Astrocyte (in vitro differentiated cells and primary cell): ENCODE measurements around the gene ERFL. TPM values are rescaled to one million over a fixed set of nuclear protein-coding genes. Genes with fewer than 3 reads are reported as not detected.
"Not testable (repeated sequence)": the region's sequence is repeated elsewhere in the genome, so short reads cannot be mapped to it uniquely, and the experiment has no call there.

Experiments
- DNase-seq: peaks from one replicate; pipeline ENCODE4 v3.0.0-alpha.2; 2010; ENCODE audit warnings: low read depth
- FAIRE-seq: peaks from 2 replicates; lab custom pipeline; 2011; peaks lifted over from hg19 to GRCh38; lab: Jason Lieb, UNC
- H2AFZ ChIP-seq: 2 replicates; pipeline ENCODE4 v1.6.0; 2012; ENCODE audit warnings: low read depth, low read length, inconsistent platforms
- H3K27ac ChIP-seq: 2 replicates; pipeline ENCODE4 v1.5.1; 2011; ENCODE audit warnings: low read depth, low read length, inconsistent platforms
- H3K27me3 ChIP-seq: 2 replicates; pipeline ENCODE4 v1.6.0; 2011; ENCODE audit warnings: low read length, inconsistent platforms; ENCODE audit not compliant: insufficient read depth
- H3K36me3 ChIP-seq: 2 replicates; pipeline ENCODE4 v1.5.1; 2011; ENCODE audit warnings: low read length, inconsistent platforms; ENCODE audit not compliant: insufficient read depth
- H3K4me1 ChIP-seq: 2 replicates; pipeline ENCODE4 v1.5.1; 2011; ENCODE audit warnings: low read length, inconsistent platforms; ENCODE audit not compliant: insufficient read depth
- H3K4me2 ChIP-seq: 2 replicates; pipeline ENCODE4 v1.6.0; 2012; ENCODE audit warnings: low read length, inconsistent platforms
- H3K4me3 ChIP-seq: 2 replicates; pipeline ENCODE4 v1.5.1; 2011; ENCODE audit warnings: low read depth, mild to moderate bottlenecking, low read length, inconsistent platforms; ENCODE audit not compliant: insufficient read depth
- H3K79me2 ChIP-seq: 2 replicates; pipeline ENCODE4 v1.6.0; 2012; ENCODE audit warnings: mild to moderate bottlenecking, low read length, inconsistent platforms; ENCODE audit not compliant: insufficient read depth
- H3K9ac ChIP-seq: 2 replicates; pipeline ENCODE4 v1.6.0; 2012; ENCODE audit warnings: mild to moderate bottlenecking, low read length, inconsistent platforms
- H3K9me3 ChIP-seq: 2 replicates; pipeline ENCODE4 v1.5.1; 2012; ENCODE audit warnings: low read depth, mild to moderate bottlenecking, low read length, inconsistent platforms; ENCODE audit not compliant: insufficient read depth
- H4K20me1 ChIP-seq: 2 replicates; pipeline ENCODE4 v1.6.0; 2012; ENCODE audit warnings: low read length, inconsistent platforms; ENCODE audit not compliant: insufficient read depth
- H3K27ac Mint-ChIP-seq: one replicate; pipeline ENCODE4 v1.8.0; 2021; ENCODE audit warnings: mild to moderate bottlenecking, mixed read lengths; ENCODE audit not compliant: unreplicated experiment
- H3K27me3 Mint-ChIP-seq: one replicate; pipeline ENCODE4 v1.8.0; 2021; ENCODE audit warnings: low read depth, mixed read lengths; ENCODE audit not compliant: unreplicated experiment
- H3K36me3 Mint-ChIP-seq: one replicate; pipeline ENCODE4 v1.8.0; 2021; ENCODE audit warnings: low read depth, mixed read lengths; ENCODE audit not compliant: unreplicated experiment
- H3K4me1 Mint-ChIP-seq: one replicate; pipeline ENCODE4 v1.8.0; 2021; ENCODE audit warnings: low read depth, mixed read lengths; ENCODE audit not compliant: unreplicated experiment
- H3K4me3 Mint-ChIP-seq: one replicate; pipeline ENCODE4 v1.8.0; 2021; ENCODE audit warnings: mild to moderate bottlenecking, moderate library complexity, mixed read lengths; ENCODE audit not compliant: unreplicated experiment
- H3K9me3 Mint-ChIP-seq: one replicate; pipeline ENCODE4 v1.8.0; 2021; ENCODE audit warnings: mild to moderate bottlenecking, mixed read lengths; ENCODE audit not compliant: unreplicated experiment
- EZH2 ChIP-seq: IDR thresholded peaks from 2 replicates; pipeline ENCODE4 v1.6.1; 2012; ENCODE audit warnings: mild to moderate bottlenecking, low read length, inconsistent platforms; ENCODE audit not compliant: insufficient read depth
- total RNA-seq: library from RNA; stranded (reverse); gene quantifications from 2 replicates; pipeline ENCODE4 v1.2.1, GENCODE V29; 2021
- TF ChIP-seq, protein P1 (sequence below): IDR thresholded peaks from 2 replicates; pipeline ENCODE4 v1.5.1; 2011; ENCODE audit warnings: low read depth, mild to moderate bottlenecking, inconsistent platforms, low read length, moderate library complexity; ENCODE audit not compliant: insufficient read depth

The ERFL gene
- total RNA-seq, 1 donor from 2014 or later = 0.41 TPM

DNA sequence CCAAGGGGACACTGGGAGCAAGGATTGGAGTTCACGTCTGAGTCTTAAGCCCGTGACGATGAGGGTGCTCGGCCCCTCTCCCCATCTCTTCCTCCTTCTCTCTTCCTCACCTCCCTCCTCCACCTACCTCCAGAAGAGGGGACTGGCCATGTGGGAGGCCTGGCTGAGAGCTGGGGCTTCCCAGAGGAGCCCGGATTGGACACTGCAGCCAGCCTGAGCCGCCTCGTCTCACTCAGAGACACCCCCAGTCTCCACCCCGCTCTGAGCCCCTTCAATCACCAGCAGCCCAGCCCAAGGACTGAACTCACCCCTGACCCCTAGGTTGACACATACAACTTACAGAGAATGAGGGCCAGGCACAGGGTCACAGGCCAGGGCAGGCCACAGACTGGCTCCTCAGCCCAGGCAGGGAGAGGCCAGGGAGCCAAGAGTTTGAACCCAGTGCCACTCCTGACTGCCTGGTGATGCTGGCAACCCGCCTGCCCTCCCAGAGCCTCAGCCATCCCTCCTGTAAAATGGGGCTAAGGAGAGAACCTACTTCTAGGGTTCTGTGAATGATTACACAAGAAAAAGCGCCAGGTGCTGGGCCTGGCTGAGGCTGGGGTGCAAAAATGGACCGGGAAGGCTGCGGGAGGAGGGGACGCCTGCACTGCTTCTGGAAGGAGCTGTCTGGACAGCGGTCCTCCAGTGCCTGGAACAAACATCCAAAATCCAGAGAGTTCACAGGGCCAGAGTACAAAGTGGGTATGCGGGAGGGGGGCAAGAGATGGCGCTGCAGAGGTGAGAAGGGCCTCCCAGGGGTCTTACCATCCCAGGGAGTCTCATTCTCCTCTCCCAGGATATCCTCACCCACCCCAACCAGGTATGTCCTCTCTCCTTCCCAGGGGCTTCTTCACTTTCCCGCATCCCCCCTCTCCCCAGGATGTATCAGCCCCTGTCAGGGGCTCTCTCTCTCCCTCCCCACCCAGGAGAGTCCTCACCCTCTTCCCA, 50.0 kb downstream of the ERFL start:
- Mint-ChIP-seq H3K27me3 (peaks cover 7% of the 10 kb centered on the region), H3K4me1 (no peaks in the 10 kb centered on the region), H3K36me3 (no peaks in the 10 kb centered on the region), H3K4me3 (no peak overlapping the region), H3K27ac (no peak overlapping the region), H3K9me3 (no peaks in the 10 kb centered on the region)
- Histone ChIP-seq H3K79me2 (no peaks in the 10 kb centered on the region), H3K4me2 (no peak overlapping the region), H3K4me3 (no peak overlapping the region), H3K27ac (no peak overlapping the region), H3K27me3 (peaks cover 2% of the 10 kb centered on the region), H3K9ac (no peak overlapping the region), H3K4me1 (peaks cover 5% of the 10 kb centered on the region), H3K36me3 (no peaks in the 10 kb centered on the region), H2AFZ (no peak overlapping the region), H4K20me1 (no peaks in the 10 kb centered on the region), H3K9me3 (no peaks in the 10 kb centered on the region)
- DNase-seq (no peak), FAIRE-seq (no peak)
- TF ChIP-seq EZH2 = no peak
- TF ChIP-seq, protein P1, sequence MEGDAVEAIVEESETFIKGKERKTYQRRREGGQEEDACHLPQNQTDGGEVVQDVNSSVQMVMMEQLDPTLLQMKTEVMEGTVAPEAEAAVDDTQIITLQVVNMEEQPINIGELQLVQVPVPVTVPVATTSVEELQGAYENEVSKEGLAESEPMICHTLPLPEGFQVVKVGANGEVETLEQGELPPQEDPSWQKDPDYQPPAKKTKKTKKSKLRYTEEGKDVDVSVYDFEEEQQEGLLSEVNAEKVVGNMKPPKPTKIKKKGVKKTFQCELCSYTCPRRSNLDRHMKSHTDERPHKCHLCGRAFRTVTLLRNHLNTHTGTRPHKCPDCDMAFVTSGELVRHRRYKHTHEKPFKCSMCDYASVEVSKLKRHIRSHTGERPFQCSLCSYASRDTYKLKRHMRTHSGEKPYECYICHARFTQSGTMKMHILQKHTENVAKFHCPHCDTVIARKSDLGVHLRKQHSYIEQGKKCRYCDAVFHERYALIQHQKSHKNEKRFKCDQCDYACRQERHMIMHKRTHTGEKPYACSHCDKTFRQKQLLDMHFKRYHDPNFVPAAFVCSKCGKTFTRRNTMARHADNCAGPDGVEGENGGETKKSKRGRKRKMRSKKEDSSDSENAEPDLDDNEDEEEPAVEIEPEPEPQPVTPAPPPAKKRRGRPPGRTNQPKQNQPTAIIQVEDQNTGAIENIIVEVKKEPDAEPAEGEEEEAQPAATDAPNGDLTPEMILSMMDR = no peak

DNA sequence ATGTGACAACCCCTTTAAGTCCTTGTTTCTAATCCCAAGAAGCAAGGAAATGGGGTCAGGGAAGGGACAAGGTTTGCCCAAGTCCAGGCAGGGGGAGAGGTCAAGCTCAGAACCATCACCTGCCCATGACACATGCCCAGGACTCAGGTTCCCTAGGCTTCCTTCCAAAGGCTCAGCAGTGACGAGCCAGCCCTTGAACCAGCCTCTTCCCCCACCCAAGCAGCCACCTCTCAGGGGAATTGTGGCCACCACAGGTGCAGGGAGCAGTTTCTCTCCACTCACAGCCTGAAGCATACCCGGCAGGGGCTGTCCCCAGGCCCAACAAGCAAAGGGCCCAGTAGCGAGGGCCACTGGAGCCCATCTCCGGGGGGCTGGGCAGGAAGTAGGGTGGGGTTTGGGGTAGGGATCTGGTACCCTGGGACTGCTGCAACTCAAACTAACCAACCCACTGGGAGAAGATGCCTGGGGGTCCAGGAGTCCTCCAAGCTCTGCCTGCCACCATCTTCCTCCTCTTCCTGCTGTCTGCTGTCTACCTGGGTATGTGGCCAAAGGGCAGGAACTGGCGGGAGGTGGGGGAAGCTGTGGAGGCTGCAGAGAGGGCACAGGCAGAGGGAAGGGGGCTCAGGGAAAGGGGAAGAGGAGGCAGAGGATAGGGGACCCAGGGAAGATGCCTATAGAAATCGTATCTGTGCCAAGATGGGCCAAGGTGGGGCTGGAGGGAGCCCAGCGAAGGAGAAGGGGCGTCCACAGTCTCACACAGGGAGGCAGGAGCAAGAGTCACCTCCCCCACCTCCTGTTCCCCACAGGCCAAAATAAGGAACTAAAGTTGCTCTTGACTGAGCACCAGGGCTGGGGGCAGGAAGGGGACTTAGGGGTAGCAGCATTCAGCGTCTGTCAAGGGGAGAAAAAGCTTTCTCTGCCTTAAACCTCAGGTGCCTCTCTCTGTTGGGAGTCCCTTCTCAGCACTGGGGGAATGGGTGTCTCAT, 51.1 kb downstream of the ERFL start, which contains the start of gene CD79A:
Gene CD79A (plus strand): TSS at position 433 of the 986 bp plus-strand sequence. CDS start 26 bp downstream, at position 459.
- H2AFZ ChIP-seq = no peak within 1 kb of the TSS
- no peak within 1 kb of the TSS for H3K27ac ChIP-seq
- no peaks in the 10 kb centered on the region for H3K79me2 ChIP-seq
- H3K9me3 ChIP-seq = no peaks in the 10 kb centered on the region
- FAIRE-seq (no peak), DNase-seq (no peak)
- no peak within 1 kb of the TSS for H3K9ac ChIP-seq
- TF ChIP-seq, protein P1 = no peak
- TF ChIP-seq EZH2 = no peak
- H4K20me1 ChIP-seq = peaks cover 9% of the 10 kb centered on the region
- H3K4me1 ChIP-seq = no peaks in the 10 kb centered on the region
- peaks cover 3% of the 10 kb centered on the region for H3K36me3 ChIP-seq
- no peaks in the 10 kb centered on the region for H3K4me1 Mint-ChIP-seq
- no peak within 1 kb of the TSS for H3K4me3 Mint-ChIP-seq
- H3K27ac Mint-ChIP-seq = no peak within 1 kb of the TSS
- H3K9me3 Mint-ChIP-seq = no peaks in the 10 kb centered on the region
- no peaks in the 10 kb centered on the region for H3K36me3 Mint-ChIP-seq
- H3K27me3 Mint-ChIP-seq = peaks cover 7% of the 10 kb centered on the region
- H3K4me3 ChIP-seq = no peak within 1 kb of the TSS
- no peak within 1 kb of the TSS for H3K4me2 ChIP-seq
- peaks cover 2% of the 10 kb centered on the region for H3K27me3 ChIP-seq

DNA sequence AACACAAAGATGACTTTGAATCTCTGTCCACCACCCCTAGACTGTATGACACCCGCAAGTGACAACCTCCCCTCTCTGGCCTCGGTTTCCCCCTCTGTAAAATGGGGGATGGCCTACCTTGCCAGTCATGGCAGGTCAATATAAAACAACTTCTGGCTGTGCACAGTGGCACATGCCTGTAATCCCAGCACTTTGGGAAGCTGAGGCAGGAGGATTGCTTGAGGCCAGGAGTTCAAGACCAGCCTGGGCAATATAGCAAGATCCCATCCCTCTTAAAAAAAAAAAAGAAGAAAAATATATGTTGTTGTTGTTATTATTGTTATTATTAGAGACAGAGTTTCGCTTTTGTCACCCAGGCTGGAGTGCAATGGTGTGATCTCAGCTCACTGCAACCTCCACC, 52.3 kb downstream of the ERFL start:
- not testable (repeated sequence) for H3K27ac Mint-ChIP-seq, H3K4me3 Mint-ChIP-seq, H3K36me3 Mint-ChIP-seq, H2AFZ ChIP-seq, H3K4me1 Mint-ChIP-seq, H3K27ac ChIP-seq, FAIRE-seq, H3K4me2 ChIP-seq, H3K79me2 ChIP-seq, H3K4me1 ChIP-seq, H3K9ac ChIP-seq, H3K9me3 Mint-ChIP-seq, H3K9me3 ChIP-seq, H3K4me3 ChIP-seq, DNase-seq, H3K27me3 Mint-ChIP-seq, H3K27me3 ChIP-seq
- peaks cover 21% of the 10 kb centered on the region for H4K20me1 ChIP-seq
- H3K36me3 ChIP-seq = peaks cover 13% of the 10 kb centered on the region
